Astrocyte (in vitro differentiated cells and primary cell): ENCODE data around the gene P2RY6.

Experiments
- EZH2 ChIP-seq: IDR thresholded peaks from 2 replicates; pipeline ENCODE4 v1.6.1; 2012; ENCODE audit warnings: mild to moderate bottlenecking, low read length, inconsistent platforms; ENCODE audit not compliant: insufficient read depth
- TF ChIP-seq, protein P1 (sequence below): IDR thresholded peaks from 2 replicates; pipeline ENCODE4 v1.5.1; 2011; ENCODE audit warnings: low read depth, mild to moderate bottlenecking, inconsistent platforms, low read length, moderate library complexity; ENCODE audit not compliant: insufficient read depth

DNA sequence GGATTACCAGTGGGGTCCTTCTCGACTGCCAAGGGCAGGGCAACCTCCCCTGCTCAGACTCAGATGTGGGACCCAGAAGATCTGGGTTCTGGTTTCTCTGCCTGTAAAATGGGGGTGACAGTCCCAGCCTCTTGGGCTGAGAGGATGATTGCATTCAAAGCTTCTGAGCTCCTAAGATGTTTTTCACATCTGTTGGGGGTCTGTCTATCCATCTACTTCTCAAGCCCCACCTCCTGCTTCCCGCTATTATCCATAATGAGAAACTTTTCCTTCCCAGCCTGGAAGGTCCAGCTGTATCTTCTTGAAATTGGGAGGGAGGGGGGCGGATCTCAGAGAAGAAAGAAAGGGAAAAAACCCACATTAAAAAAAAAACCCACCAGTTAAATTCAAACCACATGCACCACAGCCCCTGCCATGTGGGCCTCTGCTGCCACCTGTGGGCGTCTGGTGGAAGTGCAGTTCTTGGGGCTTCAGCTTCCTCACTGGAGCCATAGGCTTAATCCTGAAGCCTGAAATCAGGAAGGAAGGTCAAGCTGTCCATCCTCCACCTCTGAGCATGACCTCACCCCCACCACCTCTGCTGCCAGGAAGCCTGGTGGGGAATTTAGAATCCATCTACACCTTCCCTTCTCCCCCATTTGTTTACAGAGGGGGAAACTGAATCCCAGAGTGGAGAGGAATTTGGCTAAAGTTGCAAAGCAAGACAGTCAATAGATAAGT lies 63.2 kb downstream of the P2RY6 start:
- TF ChIP-seq, protein P1, sequence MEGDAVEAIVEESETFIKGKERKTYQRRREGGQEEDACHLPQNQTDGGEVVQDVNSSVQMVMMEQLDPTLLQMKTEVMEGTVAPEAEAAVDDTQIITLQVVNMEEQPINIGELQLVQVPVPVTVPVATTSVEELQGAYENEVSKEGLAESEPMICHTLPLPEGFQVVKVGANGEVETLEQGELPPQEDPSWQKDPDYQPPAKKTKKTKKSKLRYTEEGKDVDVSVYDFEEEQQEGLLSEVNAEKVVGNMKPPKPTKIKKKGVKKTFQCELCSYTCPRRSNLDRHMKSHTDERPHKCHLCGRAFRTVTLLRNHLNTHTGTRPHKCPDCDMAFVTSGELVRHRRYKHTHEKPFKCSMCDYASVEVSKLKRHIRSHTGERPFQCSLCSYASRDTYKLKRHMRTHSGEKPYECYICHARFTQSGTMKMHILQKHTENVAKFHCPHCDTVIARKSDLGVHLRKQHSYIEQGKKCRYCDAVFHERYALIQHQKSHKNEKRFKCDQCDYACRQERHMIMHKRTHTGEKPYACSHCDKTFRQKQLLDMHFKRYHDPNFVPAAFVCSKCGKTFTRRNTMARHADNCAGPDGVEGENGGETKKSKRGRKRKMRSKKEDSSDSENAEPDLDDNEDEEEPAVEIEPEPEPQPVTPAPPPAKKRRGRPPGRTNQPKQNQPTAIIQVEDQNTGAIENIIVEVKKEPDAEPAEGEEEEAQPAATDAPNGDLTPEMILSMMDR: peak; percentile 97
- no peak for TF ChIP-seq EZH2
